A549 (cell line): ENCODE measurements around the gene C4orf50. TPM values are rescaled to one million over a fixed set of nuclear protein-coding genes. Genes with fewer than 3 reads are reported as not detected.
A peak's percentile ranks its signal among the peaks of the same experiment; 100 is the strongest.

Experiments used
- ATAC-seq, 2 experiments: fragments of 200-7000 bp in 1 of 2; fragments of >200 bp in 1 of 2; cut with Nextera tagmentation in 1 of 2; cut with Tn5 transposase in 1 of 2; 3 replicates each; pipeline versions ENCODE4 v1.8.0 to v1.9.1; 2018 to 2020; ENCODE audit warnings: mild to moderate bottlenecking in 1 of 2, moderate library complexity in 1 of 2
- CTCF ChIA-PET: fragments of 300-600 bp; sonication (Branson Sonifier 250); formaldehyde crosslinking; extraction: SDS; loops from one replicate; lab custom pipeline; 2021; ENCODE audit warnings: antibody characterized with exemption, inconsistent platforms; lab: Yijun Ruan, JAX
- POLR2A ChIA-PET: fragments of 350-600 bp; formaldehyde crosslinking; extraction: SDS; loops from one replicate; lab custom pipeline; 2021; ENCODE audit warnings: antibody characterized with exemption, inconsistent platforms; lab: Yijun Ruan, JAX
- DNase-seq, 2 experiments: peaks; one replicate each; pipeline versions ENCODE4 v3.0.0 to v3.0.0-alpha.2; 2011 to 2016; ENCODE audit warnings: low read depth in 1 of 2, low spot score in 1 of 2
- FAIRE-seq: peaks from 2 replicates; lab custom pipeline; 2011; peaks lifted over from hg19 to GRCh38; lab: Jason Lieb, UNC
- H3K27ac ChIP-seq, 2 experiments: fragments of >200 bp; sonication (Bioruptor Twin); formaldehyde crosslinking; 3 replicates each; pipeline ENCODE4 v1.5.1; 2016 to 2017
- H3K4me1 ChIP-seq: fragments of >200 bp; sonication (Bioruptor Twin); formaldehyde crosslinking; 3 replicates; pipeline ENCODE4 v1.6.1; 2016
- H3K4me2 ChIP-seq: fragments of >200 bp; sonication (Bioruptor Twin); formaldehyde crosslinking; 3 replicates; pipeline ENCODE4 v1.6.1; 2016
- H3K4me3 ChIP-seq: fragments of >200 bp; sonication (Bioruptor Twin); formaldehyde crosslinking; 3 replicates; pipeline ENCODE4 v1.5.1; 2016
- H3K9me3 ChIP-seq: fragments of >200 bp; sonication (Bioruptor Twin); formaldehyde crosslinking; 3 replicates; pipeline ENCODE4 v1.6.1; 2016
- CBX2 ChIP-seq: fragments of 200-600 bp; sonication (generic); IDR thresholded peaks from 2 replicates; pipeline ENCODE4 v1.6.1; 2016; ENCODE audit warnings: low read depth, mild to moderate bottlenecking, borderline replicate concordance
- CBX8 ChIP-seq: fragments of 200-600 bp; sonication (generic); IDR thresholded peaks from 2 replicates; pipeline ENCODE4 v1.6.1; 2016
- CHD4 ChIP-seq: fragments of 200-600 bp; sonication (generic); IDR thresholded peaks from 2 replicates; pipeline ENCODE4 v1.6.1; 2016; ENCODE audit warnings: antibody characterized with exemption, mild to moderate bottlenecking, borderline replicate concordance
- E2F6 ChIP-seq: IDR thresholded peaks from 2 replicates; pipeline ENCODE4 v1.6.1; 2012; ENCODE audit warnings: low read depth, borderline replicate concordance
- FOSB ChIP-seq: fragments of 250-450 bp; sonication (Bioruptor Pico); IDR thresholded peaks from 2 replicates; pipeline ENCODE4 v1.5.0; 2020; ENCODE audit warnings: mild to moderate bottlenecking, moderate library complexity
- FOSL2 ChIP-seq, 2 experiments: fragments of 450-650 bp in 1 of 2; fragments of >200 bp in 1 of 2; sonication (Bioruptor Twin) in 1 of 2; formaldehyde crosslinking; IDR thresholded peaks; 2 replicates each; pipeline versions ENCODE4 v1.5.0 to v1.6.1; 2016 to 2020; ENCODE audit warnings: mild to moderate bottlenecking in 1 of 2, moderate library complexity in 1 of 2
- FOXS1 ChIP-seq: fragments of 250-450 bp; sonication (Bioruptor Pico); IDR thresholded peaks from 2 replicates; pipeline ENCODE4 v1.5.0; 2020; ENCODE audit warnings: mild to moderate bottlenecking, moderate library complexity
- GATA3 ChIP-seq: IDR thresholded peaks from 2 replicates; pipeline ENCODE4 v1.6.1; 2012; ENCODE audit warnings: borderline replicate concordance
- HEYL ChIP-seq: fragments of 250-450 bp; sonication (Bioruptor Pico); IDR thresholded peaks from 2 replicates; pipeline ENCODE4 v1.8.0; 2021; ENCODE audit warnings: mild to moderate bottlenecking, moderate library complexity
- JUNB ChIP-seq: fragments of >200 bp; sonication (Bioruptor Twin); formaldehyde crosslinking; IDR thresholded peaks from 2 replicates; pipeline ENCODE4 v1.6.1; 2016
- KDM1A ChIP-seq: fragments of 200-600 bp; sonication (generic); IDR thresholded peaks from 2 replicates; pipeline ENCODE4 v1.6.1; 2016; ENCODE audit warnings: low read depth, mild to moderate bottlenecking
- KDM5A ChIP-seq: fragments of 200-600 bp; sonication (generic); IDR thresholded peaks from 2 replicates; pipeline ENCODE4 v1.6.1; 2016; ENCODE audit warnings: antibody characterized with exemption, mild to moderate bottlenecking
- MAZ ChIP-seq: fragments of 150-350 bp; IDR thresholded peaks from 2 replicates; pipeline ENCODE4 v1.6.1; 2014; ENCODE audit warnings: antibody characterized with exemption, low read depth, low read length, borderline replicate concordance
- NR3C1 ChIP-seq: fragments of >200 bp; sonication (Bioruptor Twin); formaldehyde crosslinking; IDR thresholded peaks from 3 replicates; pipeline ENCODE4 v1.6.1; 2017
- PHF8 ChIP-seq: fragments of 200-600 bp; sonication (generic); IDR thresholded peaks from 2 replicates; pipeline ENCODE4 v1.6.1; 2016; ENCODE audit warnings: low read depth, mild to moderate bottlenecking, antibody characterized with exemption, moderate library complexity, borderline replicate concordance
- POLR2A ChIP-seq: IDR thresholded peaks from 2 replicates; pipeline ENCODE4 v1.6.1; 2012; ENCODE audit warnings: mild to moderate bottlenecking, low read length
- RCOR1 ChIP-seq: fragments of 150-350 bp; IDR thresholded peaks from 2 replicates; pipeline ENCODE4 v1.6.1; 2014; ENCODE audit warnings: antibody characterized with exemption, low read length, low read depth
- RNF2 ChIP-seq: fragments of 200-600 bp; sonication (generic); IDR thresholded peaks from 2 replicates; pipeline ENCODE4 v1.6.1; 2016; ENCODE audit warnings: low read depth, mild to moderate bottlenecking, antibody characterized with exemption, moderate library complexity, borderline replicate concordance
- SREBF2 ChIP-seq: fragments of 450-650 bp; IDR thresholded peaks from 2 replicates; pipeline ENCODE4 v1.6.1; 2014; ENCODE audit warnings: mild to moderate bottlenecking, moderate library complexity
- TP53 ChIP-seq: fragments of 250-450 bp; sonication (Bioruptor Pico); IDR thresholded peaks from 2 replicates; pipeline ENCODE4 v1.5.0; 2021; ENCODE audit warnings: mild to moderate bottlenecking, moderate library complexity
- ZC3H11A ChIP-seq: fragments of 450-650 bp; IDR thresholded peaks from 2 replicates; pipeline ENCODE4 v1.6.1; 2014; ENCODE audit warnings: antibody characterized with exemption, mild to moderate bottlenecking
- ZFP36 ChIP-seq: fragments of 450-650 bp; IDR thresholded peaks from 2 replicates; pipeline ENCODE4 v1.6.1; 2014; ENCODE audit warnings: borderline replicate concordance; ENCODE audit not compliant: partially characterized antibody
- ZSCAN20 ChIP-seq: fragments of 250-450 bp; sonication (Bioruptor Pico); IDR thresholded peaks from 2 replicates; pipeline ENCODE4 v1.8.0; 2022; ENCODE audit warnings: mild to moderate bottlenecking, moderate library complexity
- WGBS: methylation state at CpG from one replicate; pipeline ENCODE4 v1.1.6; 2017; ENCODE audit errors: missing lambda C conversion rate; 5-methylcytosine and 5-hydroxymethylcytosine counted together
- polyA plus RNA-seq, 4 experiments: library from polyadenylated mRNA; depleted of rRNA in 3 of 4; stranded (reverse); fragments of >200 nt; fragmentation: RNase III in 1 of 4; extraction: RNeasy Plus Mini Kit Qiagen cat#74134 plus additional on column Dnase treatment in 1 of 4; gene quantifications; 2 replicates in 3 of 4; 3 replicates in 1 of 4; pipeline ENCODE4 v1.2.3, GENCODE V29; 2011 to 2017
- TF ChIP-seq, protein P1 (sequence below): fragments of 250-450 bp; sonication (Bioruptor Pico); IDR thresholded peaks from 2 replicates; pipeline ENCODE4 v1.5.0; 2020; ENCODE audit warnings: low read depth, mild to moderate bottlenecking, moderate library complexity
- TF ChIP-seq, protein P2 (sequence below): fragments of 200-600 bp; sonication (generic); IDR thresholded peaks from 2 replicates; pipeline ENCODE4 v1.6.1; 2016; ENCODE audit warnings: antibody characterized with exemption, mild to moderate bottlenecking, moderate library complexity

C4orf50 gene
- polyA plus RNA-seq, 2 of the 4 experiments (the other 2 are of a cell fraction): not detected

DNA sequence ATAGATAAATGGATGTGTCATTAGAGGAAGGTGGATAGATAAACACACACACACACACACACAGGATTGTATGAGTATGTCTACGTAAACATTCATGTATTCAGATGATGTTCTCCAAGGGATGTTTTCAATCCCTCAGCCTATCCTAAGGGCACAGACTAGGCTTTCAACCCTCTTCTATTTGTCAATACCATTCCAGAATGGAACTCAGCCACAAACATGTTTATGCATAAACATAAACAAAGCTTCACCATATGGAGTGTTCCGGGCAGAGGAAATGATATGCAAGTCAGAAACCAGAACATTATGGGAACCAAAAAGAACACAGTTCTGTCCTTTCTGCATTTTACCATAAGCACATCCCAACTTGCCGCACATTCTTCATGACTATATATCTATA, 150.4 kb downstream of the C4orf50 start:
- FAIRE-seq (no peak), ATAC-seq (no peak), DNase-seq (no peak)
- Histone ChIP-seq H3K9me3 (no peaks in the 10 kb centered on the region), H3K4me3 (no peak overlapping the region), H3K4me1 (peaks cover 10% of the 10 kb centered on the region), H3K27ac (no peak overlapping the region)
- ChIA-PET CTCF (no interaction called here), POLR2A (no interaction called here)
- TF ChIP-seq RCOR1 (no peak), FOSL2 (IDR thresholded peaks at IDR 0.05) (no peak), FOSL2 (CRISPR knock-in tag; IDR thresholded peaks at IDR 0.05) (no peak), TP53 (CRISPR knock-in tag) (no peak), E2F6 (no peak), ZC3H11A (no peak), FOXS1 (no peak), GATA3 (no peak), ZSCAN20 (CRISPR knock-in tag) (no peak), CBX2 (no peak)
- TF ChIP-seq, protein P1, sequence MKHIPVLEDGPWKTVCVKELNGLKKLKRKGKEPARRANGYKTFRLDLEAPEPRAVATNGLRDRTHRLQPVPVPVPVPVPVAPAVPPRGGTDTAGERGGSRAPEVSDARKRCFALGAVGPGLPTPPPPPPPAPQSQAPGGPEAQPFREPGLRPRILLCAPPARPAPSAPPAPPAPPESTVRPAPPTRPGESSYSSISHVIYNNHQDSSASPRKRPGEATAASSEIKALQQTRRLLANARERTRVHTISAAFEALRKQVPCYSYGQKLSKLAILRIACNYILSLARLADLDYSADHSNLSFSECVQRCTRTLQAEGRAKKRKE: no peak
- TF ChIP-seq, all 56 proteins: peak for 0
- no peak overlapping the region for H3K4me2 ChIP-seq
- WGBS: 67% methylated on average over 3 of the region's 3 CpGs

DNA sequence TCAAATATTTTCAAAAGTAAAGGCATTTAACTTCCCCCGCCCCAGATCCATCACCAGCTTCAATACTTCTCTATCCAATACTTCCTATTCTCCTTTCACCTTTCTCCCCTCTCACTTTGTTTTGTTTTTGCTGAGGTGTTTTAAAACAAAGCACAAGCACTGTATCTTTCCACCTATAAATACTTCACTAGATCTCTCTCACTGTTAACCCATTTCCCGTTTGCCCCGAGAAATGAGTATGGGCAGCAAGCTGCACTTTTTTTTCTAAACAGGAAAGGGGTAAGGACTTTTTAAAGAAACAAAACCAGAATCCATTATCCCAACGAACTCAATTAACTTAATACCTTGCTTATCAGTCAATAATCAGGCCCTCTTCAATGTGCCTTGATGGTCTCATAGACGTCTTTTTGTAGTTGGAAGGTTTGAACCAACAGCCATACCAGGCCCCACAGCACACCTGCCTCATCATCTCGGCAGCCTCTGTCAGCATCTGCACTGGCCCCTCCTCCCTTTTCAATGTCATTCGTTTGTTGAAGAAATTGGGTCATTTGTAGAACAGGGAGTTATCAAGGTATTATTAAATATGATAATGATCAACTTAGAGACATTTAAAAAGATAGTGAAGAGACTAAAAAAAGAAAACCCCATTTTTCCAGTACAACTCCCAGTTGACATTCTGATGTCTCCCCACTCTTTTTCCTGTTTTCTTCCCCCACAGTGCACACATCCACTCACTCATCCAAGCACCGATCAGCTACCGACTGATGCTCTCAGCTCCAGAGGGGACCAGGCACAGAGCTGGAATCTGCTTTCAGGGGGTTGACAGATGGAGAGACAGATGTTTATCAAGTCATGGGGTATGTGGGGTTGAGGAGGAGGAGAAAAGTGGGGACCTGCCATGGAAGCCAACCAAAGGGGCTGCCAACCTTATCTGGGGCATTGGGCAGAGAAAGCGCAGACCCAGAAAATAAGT, 151.1 kb downstream of the C4orf50 start:
- no peak for ATAC-seq
- no peak for FAIRE-seq
- Histone ChIP-seq H3K4me1 (peaks cover 10% of the 10 kb centered on the region), H3K27ac (no peak overlapping the region), H3K4me3 (no peak overlapping the region), H3K9me3 (no peaks in the 10 kb centered on the region), H3K4me2 (no peak overlapping the region)
- ChIA-PET CTCF (no interaction called here), POLR2A (no interaction called here)
- no peak for DNase-seq
- TF ChIP-seq JUNB (no peak), NR3C1 (no peak), FOSB (CRISPR knock-in tag) (no peak), FOSL2 (IDR thresholded peaks at IDR 0.05) (no peak), FOSL2 (CRISPR knock-in tag; IDR thresholded peaks at IDR 0.05) (no peak), CBX2 (no peak), RNF2 (peak; percentile 78; the same call in 1 of the 2 replicates), MAZ (no peak), KDM1A (no peak), SREBF2 (no peak), HEYL (CRISPR knock-in tag) (no peak), CBX8 (peak; percentile 88)
- WGBS: 33% methylated on average over 10 of the region's 10 CpGs

DNA sequence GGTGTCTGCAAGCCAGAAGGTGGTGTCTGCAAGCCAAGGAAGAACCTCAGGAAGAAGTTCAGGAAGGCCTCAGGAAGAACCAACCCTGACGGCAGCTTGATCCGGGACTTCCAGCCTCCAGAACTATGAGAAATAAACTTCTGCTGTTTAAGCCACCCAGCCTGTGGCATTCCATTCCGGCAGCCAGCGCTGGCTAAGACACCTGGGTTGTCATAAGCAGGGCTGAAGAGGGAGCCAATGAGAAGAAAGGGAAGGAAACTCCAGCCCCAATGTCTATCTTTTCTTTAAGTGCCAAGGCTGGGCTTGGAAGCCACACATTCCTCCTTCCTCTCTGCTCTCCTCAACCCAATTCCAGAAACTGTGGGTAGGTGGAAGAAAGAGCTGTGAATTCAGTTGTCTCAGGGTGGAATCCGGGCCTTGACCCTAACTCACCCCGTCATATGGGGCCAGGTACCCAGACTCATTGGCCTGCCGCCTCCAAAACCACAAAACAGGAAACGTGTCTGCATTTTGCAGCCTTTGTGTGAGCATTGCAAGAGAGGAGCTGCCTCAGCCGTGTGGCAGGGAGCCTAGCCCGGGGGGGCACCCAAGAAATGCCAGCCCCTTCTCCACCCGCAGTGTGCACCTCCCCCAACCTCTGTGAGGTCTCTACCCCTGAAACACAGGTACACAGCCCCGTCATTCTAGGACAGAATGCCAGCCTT, 152.2 kb downstream of the C4orf50 start:
- Histone ChIP-seq H3K27ac (no peak overlapping the region), H3K9me3 (no peaks in the 10 kb centered on the region), H3K4me1 (peaks cover 10% of the 10 kb centered on the region), H3K4me3 (no peak overlapping the region), H3K4me2 (no peak overlapping the region)
- FAIRE-seq: no peak
- no peak for DNase-seq
- ChIA-PET CTCF (no interaction called here), POLR2A (no interaction called here)
- TF ChIP-seq JUNB (no peak), KDM5A (no peak), ZFP36 (no peak), PHF8 (no peak), CHD4 (no peak), POLR2A (no peak), NR3C1 (no peak)
- TF ChIP-seq, protein P2, sequence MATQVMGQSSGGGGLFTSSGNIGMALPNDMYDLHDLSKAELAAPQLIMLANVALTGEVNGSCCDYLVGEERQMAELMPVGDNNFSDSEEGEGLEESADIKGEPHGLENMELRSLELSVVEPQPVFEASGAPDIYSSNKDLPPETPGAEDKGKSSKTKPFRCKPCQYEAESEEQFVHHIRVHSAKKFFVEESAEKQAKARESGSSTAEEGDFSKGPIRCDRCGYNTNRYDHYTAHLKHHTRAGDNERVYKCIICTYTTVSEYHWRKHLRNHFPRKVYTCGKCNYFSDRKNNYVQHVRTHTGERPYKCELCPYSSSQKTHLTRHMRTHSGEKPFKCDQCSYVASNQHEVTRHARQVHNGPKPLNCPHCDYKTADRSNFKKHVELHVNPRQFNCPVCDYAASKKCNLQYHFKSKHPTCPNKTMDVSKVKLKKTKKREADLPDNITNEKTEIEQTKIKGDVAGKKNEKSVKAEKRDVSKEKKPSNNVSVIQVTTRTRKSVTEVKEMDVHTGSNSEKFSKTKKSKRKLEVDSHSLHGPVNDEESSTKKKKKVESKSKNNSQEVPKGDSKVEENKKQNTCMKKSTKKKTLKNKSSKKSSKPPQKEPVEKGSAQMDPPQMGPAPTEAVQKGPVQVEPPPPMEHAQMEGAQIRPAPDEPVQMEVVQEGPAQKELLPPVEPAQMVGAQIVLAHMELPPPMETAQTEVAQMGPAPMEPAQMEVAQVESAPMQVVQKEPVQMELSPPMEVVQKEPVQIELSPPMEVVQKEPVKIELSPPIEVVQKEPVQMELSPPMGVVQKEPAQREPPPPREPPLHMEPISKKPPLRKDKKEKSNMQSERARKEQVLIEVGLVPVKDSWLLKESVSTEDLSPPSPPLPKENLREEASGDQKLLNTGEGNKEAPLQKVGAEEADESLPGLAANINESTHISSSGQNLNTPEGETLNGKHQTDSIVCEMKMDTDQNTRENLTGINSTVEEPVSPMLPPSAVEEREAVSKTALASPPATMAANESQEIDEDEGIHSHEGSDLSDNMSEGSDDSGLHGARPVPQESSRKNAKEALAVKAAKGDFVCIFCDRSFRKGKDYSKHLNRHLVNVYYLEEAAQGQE: no peak
- ATAC-seq: no peak
- WGBS: 40% methylated on average over 12 of the region's 12 CpGs
